GM12878 (cell line): ENCODE measurements around the gene DCST1. TPM values are rescaled to one million over a fixed set of nuclear protein-coding genes. Genes with fewer than 3 reads are reported as not detected.

Experiments used
- BHLHE40 ChIP-seq, 2 experiments: fragments of 450-650 bp in 1 of 2; IDR thresholded peaks; 2 replicates each; pipeline ENCODE4 v1.6.1; 2011 to 2017; ENCODE audit warnings: low read depth in 2 of 2, borderline replicate concordance in 1 of 2, improper control_type of control experiment in 1 of 2, low read length in 1 of 2, mild to moderate bottlenecking in 1 of 2
- CEBPB ChIP-seq, 2 experiments: fragments of 150-350 bp in 1 of 2; IDR thresholded peaks; 2 replicates each; pipeline ENCODE4 v1.6.1; 2012 to 2014; ENCODE audit warnings: low read depth in 2 of 2, low read length in 2 of 2, borderline replicate concordance in 1 of 2, inconsistent platforms in 1 of 2
- CTCF ChIP-seq, 3 experiments: IDR thresholded peaks in 2 of 3; conservative IDR thresholded peaks in 1 of 3; 2 replicates each; pipeline ENCODE4 v1.5.1; 2011; ENCODE audit warnings: low read depth in 3 of 3, low read length in 3 of 3, mild to moderate bottlenecking in 3 of 3, control low read depth in 2 of 3, moderate library complexity in 2 of 3, inconsistent platforms in 1 of 3, mixed read lengths in 1 of 3; ENCODE audit not compliant: control insufficient read depth in 2 of 3, insufficient read depth in 1 of 3; ENCODE audit errors: extremely low read depth in 1 of 3
- ETV6 ChIP-seq, 2 experiments: fragments of 450-650 bp in 1 of 2; IDR thresholded peaks in 1 of 2; conservative IDR thresholded peaks in 1 of 2; 2 replicates each; pipeline ENCODE4 v1.6.1; 2014; ENCODE audit warnings: antibody characterized with exemption in 1 of 2, borderline replicate concordance in 1 of 2, low read depth in 1 of 2, mild to moderate bottlenecking in 1 of 2, moderate library complexity in 1 of 2
- GATAD2B ChIP-seq: fragments of 450-650 bp; conservative IDR thresholded peaks from 2 replicates; pipeline ENCODE4 v1.6.1; 2017; ENCODE audit warnings: low read depth, mild to moderate bottlenecking, moderate library complexity
- IKZF2 ChIP-seq, 2 experiments: fragments of 450-650 bp; IDR thresholded peaks; 2 replicates each; pipeline ENCODE4 v1.6.1; 2017; ENCODE audit warnings: mild to moderate bottlenecking in 2 of 2, moderate library complexity in 2 of 2
- IRF4 ChIP-seq: IDR thresholded peaks from 2 replicates; pipeline ENCODE4 v1.6.1; 2011; ENCODE audit warnings: low read depth, low read length
- MYB ChIP-seq: fragments of 150-350 bp; IDR thresholded peaks from 2 replicates; pipeline ENCODE4 v1.6.1; 2014; ENCODE audit warnings: mild to moderate bottlenecking, low read depth, low read length, borderline replicate concordance
- PAX5 ChIP-seq: IDR thresholded peaks from 2 replicates; pipeline ENCODE4 v1.6.1; 2011; ENCODE audit warnings: low read depth, low read length, borderline replicate concordance
- PAX8 ChIP-seq: fragments of 450-650 bp; IDR thresholded peaks from 2 replicates; pipeline ENCODE4 v1.6.1; 2017; ENCODE audit warnings: mild to moderate bottlenecking, moderate library complexity
- POU2F2 ChIP-seq: IDR thresholded peaks from 3 replicates; pipeline ENCODE4 v1.6.1; 2011; ENCODE audit warnings: low read depth, mild to moderate bottlenecking, low read length, borderline replicate concordance
- RB1 ChIP-seq: fragments of 450-650 bp; formaldehyde crosslinking; IDR thresholded peaks from 2 replicates; pipeline ENCODE4 v1.6.1; 2017; ENCODE audit warnings: mild to moderate bottlenecking, borderline replicate concordance
- RCOR1 ChIP-seq: conservative IDR thresholded peaks from 2 replicates; pipeline ENCODE4 v1.6.1; 2012; ENCODE audit warnings: low read depth, low read length, improper control_type of control experiment
- SMAD1 ChIP-seq: fragments of 450-650 bp; IDR thresholded peaks from 2 replicates; pipeline ENCODE4 v1.6.1; 2018; ENCODE audit warnings: mild to moderate bottlenecking, low read depth; ENCODE audit not compliant: partially characterized antibody
- SMARCA5 ChIP-seq: fragments of 450-650 bp; IDR thresholded peaks from 2 replicates; pipeline ENCODE4 v1.6.1; 2017; ENCODE audit warnings: mild to moderate bottlenecking
- SPI1 ChIP-seq: IDR thresholded peaks from 2 replicates; pipeline ENCODE4 v1.6.1; 2011; ENCODE audit warnings: low read depth, mild to moderate bottlenecking, low read length, moderate library complexity, borderline replicate concordance; ENCODE audit not compliant: insufficient read depth
- SREBF1 ChIP-seq: IDR thresholded peaks from 2 replicates; pipeline ENCODE4 v1.6.1; 2012; ENCODE audit warnings: mild to moderate bottlenecking, low read length
- USF2 ChIP-seq: IDR thresholded peaks from 2 replicates; pipeline ENCODE4 v1.6.1; 2011; ENCODE audit warnings: low read depth, low read length, improper control_type of control experiment, borderline replicate concordance
- polyA plus RNA-seq, 11 experiments: library from polyadenylated mRNA; depleted of rRNA in 4 of 11; unstranded in 6 of 11; stranded (reverse) in 5 of 11; fragments of >200 nt; fragmentation: Nextera tagmentation in 4 of 11; fragmentation: Illumina TruSeq in 1 of 11; extraction: Ambion mirVana in 4 of 11; extraction: Trizol in 1 of 11; gene quantifications; 1 replicate in 1 of 11; 2 replicates in 10 of 11; pipeline versions ENCODE4 v1.2.1 to v1.2.3, GENCODE V29; 2011 to 2016; ENCODE audit warnings: inconsistent platforms in 2 of 11, missing spikeins in 2 of 11, low read depth in 1 of 11
- total RNA-seq, 4 experiments: library from RNA; depleted of rRNA in 3 of 4; stranded (reverse); fragments of >200 nt in 3 of 4; fragmentation: Illumina TruSeq in 1 of 4; extraction: Trizol in 1 of 4; gene quantifications; 2 replicates each; pipeline versions ENCODE4 v1.2.1 to v1.2.3, GENCODE V29; 2013 to 2021
- TF ChIP-seq, protein P1 (sequence below): IDR thresholded peaks from 2 replicates; pipeline ENCODE4 v1.6.1; 2012; ENCODE audit warnings: improper control_type of control experiment, low read depth, low read length; ENCODE audit not compliant: insufficient replicate concordance
- TF ChIP-seq, protein P2 (sequence below): fragments of 450-650 bp; IDR thresholded peaks from 2 replicates; pipeline ENCODE4 v1.6.1; 2017; ENCODE audit warnings: borderline replicate concordance

The DCST1 gene
- total and polyA plus RNA-seq, 10 of the 15 experiments (the other 5 are each of a cell fraction or from before 2014, with no cell fraction given): not detected

GRCh38 chr1:155064111-155064831 lies 30.6 kb downstream of the DCST1 start (continued):
- TF ChIP-seq USF2 (no peak), CTCF (IDR thresholded peaks at IDR 0.05 in 2 of 3, conservative IDR thresholded peaks at IDR 0.05 in 1 of 3; ENCODE audit: control insufficient read depth in 2 of 3, extremely low read depth in 1 of 3, insufficient read depth in 1 of 3, low read depth in 3 of 3, low read length in 3 of 3) (no peak), SMAD1 (no peak), POU2F2 (no peak), MYB (no peak), RCOR1 (no peak; the same call in 1 of the 2 replicates), GATAD2B (no peak), IKZF2 (IDR thresholded peaks at IDR 0.05) (peak in 1 of 2 experiments; percentile 24; a peak in 2 of 4 replicates), PAX8 (no peak), SMARCA5 (peak; percentile 79; the same call in 1 of the 2 replicates), ETV6 (conservative IDR thresholded peaks at IDR 0.05 in 1 of 2, IDR thresholded peaks at IDR 0.05 in 1 of 2; ENCODE audit: borderline replicate concordance in 1 of 2, low read depth in 1 of 2) (no peak), CEBPB (IDR thresholded peaks at IDR 0.05; ENCODE audit: borderline replicate concordance in 1 of 2, low read depth in 2 of 2, low read length in 2 of 2) (no peak), SPI1 (no peak), IRF4 (no peak), PAX5 (no peak), RB1 (no peak), BHLHE40 (IDR thresholded peaks at IDR 0.05; ENCODE audit: borderline replicate concordance in 1 of 2, low read depth in 2 of 2, low read length in 1 of 2) (peak; percentile 90 to 94), SREBF1 (no peak)
- TF ChIP-seq, protein P1, sequence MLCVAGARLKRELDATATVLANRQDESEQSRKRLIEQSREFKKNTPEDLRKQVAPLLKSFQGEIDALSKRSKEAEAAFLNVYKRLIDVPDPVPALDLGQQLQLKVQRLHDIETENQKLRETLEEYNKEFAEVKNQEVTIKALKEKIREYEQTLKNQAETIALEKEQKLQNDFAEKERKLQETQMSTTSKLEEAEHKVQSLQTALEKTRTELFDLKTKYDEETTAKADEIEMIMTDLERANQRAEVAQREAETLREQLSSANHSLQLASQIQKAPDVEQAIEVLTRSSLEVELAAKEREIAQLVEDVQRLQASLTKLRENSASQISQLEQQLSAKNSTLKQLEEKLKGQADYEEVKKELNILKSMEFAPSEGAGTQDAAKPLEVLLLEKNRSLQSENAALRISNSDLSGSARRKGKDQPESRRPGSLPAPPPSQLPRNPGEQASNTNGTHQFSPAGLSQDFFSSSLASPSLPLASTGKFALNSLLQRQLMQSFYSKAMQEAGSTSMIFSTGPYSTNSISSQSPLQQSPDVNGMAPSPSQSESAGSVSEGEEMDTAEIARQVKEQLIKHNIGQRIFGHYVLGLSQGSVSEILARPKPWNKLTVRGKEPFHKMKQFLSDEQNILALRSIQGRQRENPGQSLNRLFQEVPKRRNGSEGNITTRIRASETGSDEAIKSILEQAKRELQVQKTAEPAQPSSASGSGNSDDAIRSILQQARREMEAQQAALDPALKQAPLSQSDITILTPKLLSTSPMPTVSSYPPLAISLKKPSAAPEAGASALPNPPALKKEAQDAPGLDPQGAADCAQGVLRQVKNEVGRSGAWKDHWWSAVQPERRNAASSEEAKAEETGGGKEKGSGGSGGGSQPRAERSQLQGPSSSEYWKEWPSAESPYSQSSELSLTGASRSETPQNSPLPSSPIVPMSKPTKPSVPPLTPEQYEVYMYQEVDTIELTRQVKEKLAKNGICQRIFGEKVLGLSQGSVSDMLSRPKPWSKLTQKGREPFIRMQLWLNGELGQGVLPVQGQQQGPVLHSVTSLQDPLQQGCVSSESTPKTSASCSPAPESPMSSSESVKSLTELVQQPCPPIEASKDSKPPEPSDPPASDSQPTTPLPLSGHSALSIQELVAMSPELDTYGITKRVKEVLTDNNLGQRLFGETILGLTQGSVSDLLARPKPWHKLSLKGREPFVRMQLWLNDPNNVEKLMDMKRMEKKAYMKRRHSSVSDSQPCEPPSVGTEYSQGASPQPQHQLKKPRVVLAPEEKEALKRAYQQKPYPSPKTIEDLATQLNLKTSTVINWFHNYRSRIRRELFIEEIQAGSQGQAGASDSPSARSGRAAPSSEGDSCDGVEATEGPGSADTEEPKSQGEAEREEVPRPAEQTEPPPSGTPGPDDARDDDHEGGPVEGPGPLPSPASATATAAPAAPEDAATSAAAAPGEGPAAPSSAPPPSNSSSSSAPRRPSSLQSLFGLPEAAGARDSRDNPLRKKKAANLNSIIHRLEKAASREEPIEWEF: no peak
- TF ChIP-seq, protein P2, sequence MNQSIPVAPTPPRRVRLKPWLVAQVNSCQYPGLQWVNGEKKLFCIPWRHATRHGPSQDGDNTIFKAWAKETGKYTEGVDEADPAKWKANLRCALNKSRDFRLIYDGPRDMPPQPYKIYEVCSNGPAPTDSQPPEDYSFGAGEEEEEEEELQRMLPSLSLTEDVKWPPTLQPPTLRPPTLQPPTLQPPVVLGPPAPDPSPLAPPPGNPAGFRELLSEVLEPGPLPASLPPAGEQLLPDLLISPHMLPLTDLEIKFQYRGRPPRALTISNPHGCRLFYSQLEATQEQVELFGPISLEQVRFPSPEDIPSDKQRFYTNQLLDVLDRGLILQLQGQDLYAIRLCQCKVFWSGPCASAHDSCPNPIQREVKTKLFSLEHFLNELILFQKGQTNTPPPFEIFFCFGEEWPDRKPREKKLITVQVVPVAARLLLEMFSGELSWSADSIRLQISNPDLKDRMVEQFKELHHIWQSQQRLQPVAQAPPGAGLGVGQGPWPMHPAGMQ: no peak
